ENCODE data around the gene SLC25A46.
"Not testable (repeated sequence)": the region's sequence is repeated elsewhere in the genome, so short reads cannot be mapped to it uniquely, and the experiment has no call there.

The SLC25A46 gene

GRCh38 chr5:110788006-110788405 lies 49.2 kb downstream of the SLC25A46 start:
- H3K27me3 Mint-ChIP-seq; H3K36me3 Mint-ChIP-seq (ENCODE audit: low read depth); DNase-seq; H3K27ac Mint-ChIP-seq; H3K4me3 Mint-ChIP-seq; ATAC-seq; H3K9me3 Mint-ChIP-seq; H3K4me1 Mint-ChIP-seq: not testable (repeated sequence)

- Mint-ChIP-seq H3K4me3 (no peak overlapping the region), H3K4me1 (no peaks in the 10 kb centered on the region), H3K36me3 (ENCODE audit: low read depth) (no peaks in the 10 kb centered on the region), H3K9me3 (no peaks in the 10 kb centered on the region), H3K27me3 (no peaks in the 10 kb centered on the region), H3K27ac (no peak overlapping the region)
- no peak for DNase-seq
- ATAC-seq, result no peak
Measured at GRCh38 chr5:110790673-110791072, 51.9 kb downstream of the SLC25A46 start.

GRCh38 chr5:110802998-110803397 lies 64.2 kb downstream of the SLC25A46 start:
- Mint-ChIP-seq H3K27ac (no peak overlapping the region), H3K27me3 (peaks cover 3% of the 10 kb centered on the region), H3K4me3 (no peak overlapping the region), H3K9me3 (peaks cover 13% of the 10 kb centered on the region), H3K36me3 (ENCODE audit: low read depth) (no peaks in the 10 kb centered on the region), H3K4me1 (no peaks in the 10 kb centered on the region)
- ATAC-seq (no peak), DNase-seq (no peak)

- DNase-seq (no peak), ATAC-seq (no peak)
- Mint-ChIP-seq H3K4me1 (no peaks in the 10 kb centered on the region), H3K36me3 (ENCODE audit: low read depth) (no peaks in the 10 kb centered on the region), H3K27me3 (peaks cover 3% of the 10 kb centered on the region), H3K9me3 (peaks cover 13% of the 10 kb centered on the region), H3K27ac (no peak overlapping the region), H3K4me3 (no peak overlapping the region)
Measured at GRCh38 chr5:110803467-110804326, 64.9 kb downstream of the SLC25A46 start.

- H3K36me3 Mint-ChIP-seq (ENCODE audit: low read depth), result no peaks in the 10 kb centered on the region
- H3K4me3 Mint-ChIP-seq, result no peak overlapping the region
- DNase-seq (no peak), ATAC-seq (no peak)
- no peaks in the 10 kb centered on the region for H3K4me1 Mint-ChIP-seq
- peaks cover 9% of the 10 kb centered on the region for H3K9me3 Mint-ChIP-seq
- H3K27me3 Mint-ChIP-seq, result peaks cover 3% of the 10 kb centered on the region
- no peak overlapping the region for H3K27ac Mint-ChIP-seq
Measured at GRCh38 chr5:110807169-110807568, 68.4 kb downstream of the SLC25A46 start.

- ATAC-seq, result no peak
- Mint-ChIP-seq H3K27ac (no peak overlapping the region), H3K9me3 (peaks cover 13% of the 10 kb centered on the region), H3K4me1 (no peaks in the 10 kb centered on the region), H3K36me3 (ENCODE audit: low read depth) (no peaks in the 10 kb centered on the region), H3K4me3 (no peak overlapping the region), H3K27me3 (peaks cover 8% of the 10 kb centered on the region)
- no peak for DNase-seq
Measured at GRCh38 chr5:110809006-110809405, 70.2 kb downstream of the SLC25A46 start.
